Endodermal cell (in vitro differentiated cells): Measurements from ENCODE around the gene IL12A. TPM values are rescaled to one million over a fixed set of nuclear protein-coding genes. Genes with fewer than 3 reads are reported as not detected.

Source experiments
- DNase-seq: peaks from one replicate; pipeline ENCODE4 v3.0.0-alpha.2; 2017
- H3K27ac ChIP-seq: 2 replicates; pipeline ENCODE4 v1.5.1; 2013; ENCODE audit warnings: mild to moderate bottlenecking, low read depth, low read length, moderate library complexity
- H3K27me3 ChIP-seq: 2 replicates; pipeline ENCODE4 v1.6.1; 2013; ENCODE audit warnings: mild to moderate bottlenecking, low read length, moderate library complexity; ENCODE audit not compliant: insufficient read depth, control insufficient read depth, poor library complexity, severe bottlenecking
- H3K36me3 ChIP-seq: 2 replicates; pipeline ENCODE4 v1.7.0; 2013; ENCODE audit warnings: mild to moderate bottlenecking, low read length, moderate library complexity; ENCODE audit not compliant: control insufficient read depth, insufficient read depth
- H3K4me1 ChIP-seq: one replicate; pipeline ENCODE4 v1.7.0; 2013; ENCODE audit warnings: low read length; ENCODE audit not compliant: control insufficient read depth, insufficient read depth
- H3K4me3 ChIP-seq: 2 replicates; pipeline ENCODE4 v1.5.1; 2013; ENCODE audit warnings: mild to moderate bottlenecking, low read length, moderate library complexity
- H3K9ac ChIP-seq: 2 replicates; pipeline ENCODE4 v1.6.1; 2013; ENCODE audit warnings: mild to moderate bottlenecking, low read length, moderate library complexity; ENCODE audit not compliant: poor library complexity, severe bottlenecking; ENCODE audit errors: extremely low read depth
- H3K9me3 ChIP-seq: 2 replicates; pipeline ENCODE4 v1.6.1; 2013; ENCODE audit warnings: mild to moderate bottlenecking, low read length, moderate library complexity; ENCODE audit not compliant: control insufficient read depth
- H3K27ac Mint-ChIP-seq: 2 replicates; pipeline ENCODE4 v1.8.0; 2020; ENCODE audit warnings: mixed read lengths
- H3K27me3 Mint-ChIP-seq: 2 replicates; pipeline ENCODE4 v1.8.0; 2021; ENCODE audit warnings: mild to moderate bottlenecking, mixed read lengths; ENCODE audit not compliant: insufficient read depth
- H3K36me3 Mint-ChIP-seq: 2 replicates; pipeline ENCODE4 v1.8.0; 2020; ENCODE audit warnings: low read depth, mixed read lengths
- H3K4me1 Mint-ChIP-seq: 2 replicates; pipeline ENCODE4 v1.8.0; 2020; ENCODE audit warnings: mixed read lengths
- H3K4me3 Mint-ChIP-seq: 2 replicates; pipeline ENCODE4 v1.8.0; 2020; ENCODE audit warnings: mild to moderate bottlenecking, moderate library complexity, mixed read lengths
- H3K9me3 Mint-ChIP-seq: 2 replicates; pipeline ENCODE4 v1.8.0; 2020; ENCODE audit warnings: mild to moderate bottlenecking, mixed read lengths
- WGBS, 2 experiments: methylation state at CpG; one replicate each; pipeline versions ENCODE4 v1.1.5 to v1.1.7; 2013; ENCODE audit warnings: missing lambda C conversion rate in 2 of 2, mixed read lengths in 1 of 2; ENCODE audit not compliant: insufficient coverage in 1 of 2, insufficient read length in 1 of 2; 5-methylcytosine and 5-hydroxymethylcytosine counted together
- total RNA-seq, 2 donors: library from RNA; stranded (reverse); fragmentation: NEBNext Ultra II Directional in 1 of 2; extraction: Animal tissue kit (Norgen Biotek cat#: 25700) in 1 of 2; gene quantifications; 2 replicates in 1 of 2; 3 replicates in 1 of 2; pipeline ENCODE4 v1.2.1, GENCODE V29; 2021
- TF ChIP-seq, protein P1 (sequence below): fragments of 200-600 bp; sonication (generic); conservative IDR thresholded peaks from 2 replicates; pipeline ENCODE4 v1.5.0; 2021; ENCODE audit warnings: antibody characterized with exemption, mild to moderate bottlenecking

Gene IL12A
- total RNA-seq, 2 donors from 2014 or later, result not detected

DNA sequence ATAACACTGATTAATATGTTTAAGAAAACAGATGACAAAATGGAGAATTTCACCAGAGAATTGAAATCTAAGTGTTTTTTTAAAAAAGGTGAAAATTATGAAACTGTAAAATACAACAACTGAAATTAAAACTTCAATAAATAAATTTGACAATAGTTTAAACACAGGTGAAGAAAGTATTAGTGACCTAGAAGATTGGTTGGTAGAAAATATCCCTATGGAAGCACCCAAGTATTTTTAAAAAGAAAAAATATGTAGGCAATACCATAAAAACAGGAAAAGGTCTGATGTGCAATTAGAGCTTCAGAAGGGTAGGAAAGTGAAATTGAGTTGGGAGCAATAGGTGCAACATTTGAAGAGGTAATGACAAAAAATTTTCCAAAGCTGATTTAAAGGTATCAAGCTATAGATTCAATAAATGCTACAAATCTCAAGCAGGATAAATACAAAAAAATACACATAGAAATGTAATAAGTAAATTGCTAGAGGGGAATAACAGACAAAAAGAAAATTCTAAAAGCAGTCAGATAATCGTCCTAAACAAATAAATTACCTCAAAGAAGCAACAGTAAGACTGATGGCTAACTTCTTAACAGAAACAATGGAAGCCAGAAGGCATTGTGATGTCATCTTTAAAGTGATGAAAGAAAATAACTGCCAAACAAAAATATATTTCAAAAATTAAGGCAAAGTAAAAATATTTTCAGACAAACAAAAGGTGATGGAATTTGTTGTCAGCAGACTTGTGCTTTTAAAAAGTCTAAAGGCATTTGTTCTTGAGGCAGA is 9.5 kb upstream of the IL12A start:
- H3K36me3 ChIP-seq, result no peaks in the 10 kb centered on the region
- no peaks in the 10 kb centered on the region for H3K4me1 ChIP-seq
- no peak for DNase-seq
- H3K27me3 ChIP-seq, result no peaks in the 10 kb centered on the region
- Mint-ChIP-seq H3K27me3 (no peaks in the 10 kb centered on the region), H3K4me3 (no peak overlapping the region), H3K4me1 (no peaks in the 10 kb centered on the region), H3K9me3 (no peaks in the 10 kb centered on the region), H3K27ac (no peak overlapping the region), H3K36me3 (no peaks in the 10 kb centered on the region)
- TF ChIP-seq, protein P1, sequence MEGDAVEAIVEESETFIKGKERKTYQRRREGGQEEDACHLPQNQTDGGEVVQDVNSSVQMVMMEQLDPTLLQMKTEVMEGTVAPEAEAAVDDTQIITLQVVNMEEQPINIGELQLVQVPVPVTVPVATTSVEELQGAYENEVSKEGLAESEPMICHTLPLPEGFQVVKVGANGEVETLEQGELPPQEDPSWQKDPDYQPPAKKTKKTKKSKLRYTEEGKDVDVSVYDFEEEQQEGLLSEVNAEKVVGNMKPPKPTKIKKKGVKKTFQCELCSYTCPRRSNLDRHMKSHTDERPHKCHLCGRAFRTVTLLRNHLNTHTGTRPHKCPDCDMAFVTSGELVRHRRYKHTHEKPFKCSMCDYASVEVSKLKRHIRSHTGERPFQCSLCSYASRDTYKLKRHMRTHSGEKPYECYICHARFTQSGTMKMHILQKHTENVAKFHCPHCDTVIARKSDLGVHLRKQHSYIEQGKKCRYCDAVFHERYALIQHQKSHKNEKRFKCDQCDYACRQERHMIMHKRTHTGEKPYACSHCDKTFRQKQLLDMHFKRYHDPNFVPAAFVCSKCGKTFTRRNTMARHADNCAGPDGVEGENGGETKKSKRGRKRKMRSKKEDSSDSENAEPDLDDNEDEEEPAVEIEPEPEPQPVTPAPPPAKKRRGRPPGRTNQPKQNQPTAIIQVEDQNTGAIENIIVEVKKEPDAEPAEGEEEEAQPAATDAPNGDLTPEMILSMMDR, result no peak
- H3K9ac ChIP-seq, result no peak overlapping the region
- 89% methylated on average over 1 of the region's 1 CpG; no CpG with 5 or more reads in 1 of the 2 experiments for WGBS, 2 experiments
- H3K4me3 ChIP-seq, result no peak overlapping the region
- no peak overlapping the region for H3K27ac ChIP-seq
- no peaks in the 10 kb centered on the region for H3K9me3 ChIP-seq

DNA sequence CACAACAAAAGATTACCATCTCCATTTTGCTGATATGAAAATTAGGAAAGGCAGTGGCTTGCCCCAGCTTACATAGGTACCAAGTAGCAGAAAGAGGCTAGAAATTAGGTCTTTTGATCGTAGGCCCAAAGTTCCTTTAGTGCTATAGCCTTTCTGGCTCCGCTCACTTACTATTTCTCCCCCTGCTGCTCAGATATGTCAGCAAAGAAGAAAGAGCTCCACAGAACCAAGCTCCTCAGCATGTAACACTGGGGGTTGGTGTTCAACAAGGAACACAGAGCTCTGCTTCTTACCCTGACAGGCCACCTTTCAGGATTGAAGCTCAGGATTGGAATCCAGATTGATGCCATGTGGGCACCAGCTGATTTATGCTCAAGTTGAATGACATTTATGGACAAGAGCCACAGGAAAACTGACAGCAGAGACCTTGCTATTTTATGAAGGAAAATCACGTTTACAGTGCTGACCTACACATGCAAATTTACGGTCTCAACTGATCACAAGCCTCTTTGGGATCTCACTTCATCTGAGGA is 6.1 kb upstream of the IL12A start:
- no peak overlapping the region for H3K4me3 Mint-ChIP-seq
- H3K27me3 Mint-ChIP-seq, result peaks cover 4% of the 10 kb centered on the region
- no peak overlapping the region for H3K27ac ChIP-seq
- peak; percentile 48 for DNase-seq
- WGBS, 2 experiments, result 84 to 86% methylated on average over 2 to 4 of the region's 4 CpGs
- TF ChIP-seq, protein P1, result peak; percentile 51
- no peaks in the 10 kb centered on the region for H3K4me1 ChIP-seq
- H3K36me3 ChIP-seq, result no peaks in the 10 kb centered on the region
- H3K27ac Mint-ChIP-seq, result no peak overlapping the region
- no peaks in the 10 kb centered on the region for H3K36me3 Mint-ChIP-seq
- H3K4me3 ChIP-seq, result no peak overlapping the region
- H3K27me3 ChIP-seq, result peaks cover under 1% of the 10 kb centered on the region
- H3K9me3 Mint-ChIP-seq, result no peaks in the 10 kb centered on the region
- no peak overlapping the region for H3K9ac ChIP-seq
- no peaks in the 10 kb centered on the region for H3K4me1 Mint-ChIP-seq
- H3K9me3 ChIP-seq, result no peaks in the 10 kb centered on the region

DNA sequence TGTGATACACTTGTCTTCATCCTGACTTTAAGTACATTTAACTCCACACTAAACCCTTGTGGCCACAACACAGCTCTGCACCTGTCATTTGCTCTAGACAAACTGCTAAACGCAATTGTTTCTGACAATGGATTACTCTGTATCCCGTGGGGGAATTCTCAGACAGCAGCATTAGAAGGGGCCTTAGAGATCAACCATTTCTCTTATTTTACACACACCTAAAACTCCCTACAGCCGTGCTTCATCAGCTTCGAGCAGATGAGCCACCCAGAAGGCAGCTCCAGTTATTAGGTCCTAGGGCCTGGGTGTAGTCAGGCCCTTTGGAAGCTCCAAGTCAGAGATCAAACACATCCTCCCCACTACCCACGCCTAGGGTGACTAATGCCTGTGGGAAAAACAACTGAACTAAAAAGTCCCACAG is 1.3 kb upstream of the IL12A start:
- H3K4me1 Mint-ChIP-seq, result no peaks in the 10 kb centered on the region
- Histone ChIP-seq H3K9ac (no peak overlapping the region), H3K9me3 (peaks cover 7% of the 10 kb centered on the region), H3K4me1 (no peaks in the 10 kb centered on the region), H3K36me3 (no peaks in the 10 kb centered on the region), H3K4me3 (no peak overlapping the region), H3K27ac (no peak overlapping the region), H3K27me3 (peaks cover 20% of the 10 kb centered on the region)
- H3K27me3 Mint-ChIP-seq, result peaks cover 38% of the 10 kb centered on the region
- no peaks in the 10 kb centered on the region for H3K36me3 Mint-ChIP-seq
- no peak overlapping the region for H3K27ac Mint-ChIP-seq
- no peak for DNase-seq
- TF ChIP-seq, protein P1, result peak; percentile 59
- 76 to 82% methylated on average over 3 to 5 of the region's 5 CpGs for WGBS, 2 experiments
- peaks cover 10% of the 10 kb centered on the region for H3K9me3 Mint-ChIP-seq
- H3K4me3 Mint-ChIP-seq, result no peak overlapping the region
